OCI-LY1 (cell line): ENCODE results near the gene HEY2.

Source experiments
- CTCF ChIP-seq: fragments of 200-600 bp; sonication (generic), shearing (Covaris generic); IDR thresholded peaks from 2 replicates; pipeline ENCODE4 v1.5.1; 2017; ENCODE audit warnings: mild to moderate bottlenecking, antibody characterized with exemption, low read length, moderate library complexity, mixed read lengths
- EZH2 ChIP-seq: fragments of 200-600 bp; sonication (generic), shearing (Covaris generic); IDR thresholded peaks from 2 replicates; pipeline ENCODE4 v1.8.0; 2017; ENCODE audit warnings: borderline replicate concordance, mixed run types, mild to moderate bottlenecking, antibody characterized with exemption, low read length, moderate library complexity, mixed read lengths

- no peak for TF ChIP-seq EZH2
- TF ChIP-seq CTCF = no peak
Observed at GRCh38 chr6:125714441-125715090, 34.9 kb upstream of the HEY2 start.
